RWPE2 (cell line): ENCODE data around the gene ATG101.
A peak's percentile ranks its signal among the peaks of the same experiment; 100 is the strongest.

ENCODE experiments used
- ATAC-seq: fragments of 200-7000 bp; cut with Tn5 transposase; 3 replicates; pipeline ENCODE4 v1.9.1; 2021; ENCODE audit warnings: low read depth
- DNase-seq: peaks from one replicate; pipeline ENCODE4 v3.0.0-alpha.2; 2020; ENCODE audit warnings: low spot score
- H3K27ac ChIP-seq: fragments of 450-650 bp; 2 replicates; pipeline ENCODE4 v1.5.1; 2017; ENCODE audit warnings: mild to moderate bottlenecking; ENCODE audit not compliant: poor library complexity, severe bottlenecking
- H3K27me3 ChIP-seq: fragments of 250-450 bp; sonication (Bioruptor Pico); 2 replicates; pipeline ENCODE4 v1.5.1; 2021; ENCODE audit warnings: mild to moderate bottlenecking, moderate library complexity; ENCODE audit not compliant: insufficient read depth, poor library complexity, severe bottlenecking
- H3K36me3 ChIP-seq: fragments of 250-450 bp; sonication (Bioruptor Pico); 2 replicates; pipeline ENCODE4 v1.5.1; 2020; ENCODE audit warnings: low read depth, mild to moderate bottlenecking, moderate library complexity
- H3K4me1 ChIP-seq: fragments of 250-450 bp; sonication (Bioruptor Pico); 2 replicates; pipeline ENCODE4 v1.5.1; 2021; ENCODE audit warnings: mild to moderate bottlenecking, moderate library complexity; ENCODE audit not compliant: insufficient read depth, poor library complexity, severe bottlenecking
- H3K4me3 ChIP-seq: fragments of 250-450 bp; sonication (Bioruptor Pico); 2 replicates; pipeline ENCODE4 v1.5.1; 2021; ENCODE audit warnings: mild to moderate bottlenecking, moderate library complexity; ENCODE audit not compliant: severe bottlenecking
- H3K9me3 ChIP-seq: fragments of 250-450 bp; sonication (Bioruptor Pico); 2 replicates; pipeline ENCODE4 v1.5.1; 2021; ENCODE audit warnings: mild to moderate bottlenecking, moderate library complexity; ENCODE audit not compliant: severe bottlenecking
- TF ChIP-seq, protein P1 (sequence below): fragments of 450-650 bp; IDR thresholded peaks from one replicate; pipeline ENCODE4 v1.5.1; 2017; ENCODE audit warnings: mild to moderate bottlenecking, moderate library complexity; ENCODE audit not compliant: poor library complexity, severe bottlenecking

Gene ATG101

GRCh38 chr12:52035926-52036325, 33.9 kb upstream of the ATG101 start:
- no peaks in the 10 kb centered on the region for H3K36me3 ChIP-seq
- DNase-seq (no peak), ATAC-seq (no peak)
- H3K4me3 ChIP-seq: no peak overlapping the region
- no peaks in the 10 kb centered on the region for H3K27me3 ChIP-seq
- peaks cover 6% of the 10 kb centered on the region for H3K4me1 ChIP-seq
- TF ChIP-seq, protein P1, sequence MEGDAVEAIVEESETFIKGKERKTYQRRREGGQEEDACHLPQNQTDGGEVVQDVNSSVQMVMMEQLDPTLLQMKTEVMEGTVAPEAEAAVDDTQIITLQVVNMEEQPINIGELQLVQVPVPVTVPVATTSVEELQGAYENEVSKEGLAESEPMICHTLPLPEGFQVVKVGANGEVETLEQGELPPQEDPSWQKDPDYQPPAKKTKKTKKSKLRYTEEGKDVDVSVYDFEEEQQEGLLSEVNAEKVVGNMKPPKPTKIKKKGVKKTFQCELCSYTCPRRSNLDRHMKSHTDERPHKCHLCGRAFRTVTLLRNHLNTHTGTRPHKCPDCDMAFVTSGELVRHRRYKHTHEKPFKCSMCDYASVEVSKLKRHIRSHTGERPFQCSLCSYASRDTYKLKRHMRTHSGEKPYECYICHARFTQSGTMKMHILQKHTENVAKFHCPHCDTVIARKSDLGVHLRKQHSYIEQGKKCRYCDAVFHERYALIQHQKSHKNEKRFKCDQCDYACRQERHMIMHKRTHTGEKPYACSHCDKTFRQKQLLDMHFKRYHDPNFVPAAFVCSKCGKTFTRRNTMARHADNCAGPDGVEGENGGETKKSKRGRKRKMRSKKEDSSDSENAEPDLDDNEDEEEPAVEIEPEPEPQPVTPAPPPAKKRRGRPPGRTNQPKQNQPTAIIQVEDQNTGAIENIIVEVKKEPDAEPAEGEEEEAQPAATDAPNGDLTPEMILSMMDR: no peak
- no peak overlapping the region for H3K27ac ChIP-seq
- H3K9me3 ChIP-seq: no peaks in the 10 kb centered on the region

GRCh38 chr12:52036587-52037171, 33.1 kb upstream of the ATG101 start:
- no peak overlapping the region for H3K27ac ChIP-seq
- DNase-seq: no peak
- peak; percentile 37 for ATAC-seq

DNA sequence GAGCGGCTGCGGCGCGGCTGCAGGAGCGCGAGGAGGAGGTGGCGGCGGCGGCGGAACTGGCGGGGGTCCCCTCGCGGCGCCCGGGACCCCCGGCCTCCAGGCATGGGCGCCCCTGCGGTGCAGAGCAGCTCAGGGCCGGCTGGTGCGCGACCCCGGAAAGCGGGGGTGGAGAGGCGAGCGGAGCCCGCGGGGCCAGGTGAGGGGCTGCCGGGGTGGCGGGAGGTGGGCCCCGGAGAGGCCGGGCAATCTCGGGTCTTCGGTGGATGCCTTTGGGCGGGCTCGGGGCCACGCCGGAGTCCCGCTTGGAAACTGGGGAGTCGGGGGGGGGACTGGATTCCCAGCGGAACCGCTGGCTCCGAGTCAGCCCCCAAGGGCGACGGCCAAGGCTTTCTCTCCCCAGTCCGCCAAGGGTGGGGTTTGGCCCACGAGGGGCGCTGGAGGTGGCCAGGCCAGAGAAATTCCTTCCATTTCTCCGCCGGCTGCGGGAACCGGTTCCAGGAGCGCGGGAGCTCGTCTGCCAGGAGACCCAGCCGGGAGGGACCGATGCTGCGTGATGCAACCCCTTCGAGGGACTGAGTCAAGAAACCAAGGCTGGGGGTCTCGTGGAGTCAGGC, 32.4 kb upstream of the ATG101 start:
- Histone ChIP-seq H3K27me3 (no peaks in the 10 kb centered on the region), H3K36me3 (no peaks in the 10 kb centered on the region), H3K27ac (no peak overlapping the region), H3K4me1 (peaks cover 3% of the 10 kb centered on the region), H3K9me3 (no peaks in the 10 kb centered on the region), H3K4me3 (peak overlapping the region; percentile 50)
- no peak for ATAC-seq
- DNase-seq: no peak
- TF ChIP-seq, protein P1: no peak

More at GRCh38 chr12:52036587-52037171, 33.1 kb upstream of the ATG101 start:
- Histone ChIP-seq H3K36me3 (no peaks in the 10 kb centered on the region), H3K4me3 (peak overlapping the region; percentile 50), H3K27me3 (no peaks in the 10 kb centered on the region), H3K4me1 (peaks cover 6% of the 10 kb centered on the region), H3K9me3 (no peaks in the 10 kb centered on the region)
- TF ChIP-seq, protein P1: no peak

- no peaks in the 10 kb centered on the region for H3K27me3 ChIP-seq
- ATAC-seq (no peak), DNase-seq (no peak)
- no peaks in the 10 kb centered on the region for H3K36me3 ChIP-seq
- H3K4me1 ChIP-seq: no peaks in the 10 kb centered on the region
- TF ChIP-seq, protein P1: no peak
- no peaks in the 10 kb centered on the region for H3K9me3 ChIP-seq
- H3K27ac ChIP-seq: no peak overlapping the region
- no peak overlapping the region for H3K4me3 ChIP-seq
Measured at GRCh38 chr12:52038447-52038846, 31.3 kb upstream of the ATG101 start.

DNA sequence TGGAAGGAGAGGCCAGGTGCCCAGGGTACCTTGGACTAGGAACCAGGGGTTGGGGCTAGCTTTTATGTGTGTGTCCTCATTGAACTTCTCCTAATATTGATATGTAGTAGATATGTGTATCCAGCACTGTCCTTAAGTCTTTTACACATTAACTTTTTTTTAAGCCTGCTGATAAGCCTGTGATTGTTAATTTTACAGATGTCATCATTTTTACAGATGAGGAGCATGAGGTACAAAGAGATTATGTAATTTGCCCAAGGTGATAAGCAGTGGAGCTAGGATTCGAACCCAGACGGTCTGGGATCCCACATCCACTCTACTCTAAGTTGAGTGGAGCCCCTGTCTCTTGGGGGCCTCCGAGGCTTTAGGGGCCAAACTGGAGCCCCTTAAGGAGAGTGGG, 28.7 kb upstream of the ATG101 start:
- H3K27me3 ChIP-seq: no peaks in the 10 kb centered on the region

More for the DNA sequence above, 28.7 kb upstream of the ATG101 start:
- TF ChIP-seq, protein P1: no peak
- Histone ChIP-seq H3K4me1 (no peaks in the 10 kb centered on the region), H3K36me3 (no peaks in the 10 kb centered on the region), H3K4me3 (no peak overlapping the region), H3K27ac (no peak overlapping the region), H3K9me3 (no peaks in the 10 kb centered on the region)
- no peak for DNase-seq
- no peak for ATAC-seq
